ENCODE results near the gene CACYBP.

GRCh38 chr1:174988539-174988938, 11.2 kb upstream of the CACYBP start:
- TF ChIP-seq POLR2A (IDR thresholded peaks at IDR 0.05): no peak
- no peak for TF ChIP-seq CTCF (IDR thresholded peaks at IDR 0.05 in 8 of 11, conservative IDR thresholded peaks at IDR 0.05 in 3 of 11)
- TF ChIP-seq POLR2AphosphoS5 (IDR thresholded peaks at IDR 0.05): no peak

Measured in spleen (tissue), 7 donors.